ENCODE data around the gene TBXAS1.
"Not testable (repeated sequence)": the region's sequence is repeated elsewhere in the genome, so short reads cannot be mapped to it uniquely, and the experiment has no call there.

TBXAS1 gene

GRCh38 chr7:139916717-139917395 is 87.8 kb downstream of the TBXAS1 start:
- peak; percentile 58 for DNase-seq

GRCh38 chr7:139917851-139918250 is 88.8 kb downstream of the TBXAS1 start:
- DNase-seq = no peak

- DNase-seq = no peak
Observed at GRCh38 chr7:139918480-139918879, 89.4 kb downstream of the TBXAS1 start.

- no peak for DNase-seq
Observed at GRCh38 chr7:139923090-139923489, 94.0 kb downstream of the TBXAS1 start.

GRCh38 chr7:139924461-139924860 is 95.4 kb downstream of the TBXAS1 start:
- DNase-seq = no peak

- not testable (repeated sequence) for DNase-seq
Observed at GRCh38 chr7:139929221-139929620, 100.2 kb downstream of the TBXAS1 start.

GRCh38 chr7:139930286-139930965 is 101.4 kb downstream of the TBXAS1 start:
- DNase-seq = no peak

GRCh38 chr7:139931190-139931934 is 102.3 kb downstream of the TBXAS1 start:
- DNase-seq = no peak

- DNase-seq = no peak
Observed at GRCh38 chr7:139932531-139932930, 103.5 kb downstream of the TBXAS1 start.

GRCh38 chr7:139936760-139937310 is 107.8 kb downstream of the TBXAS1 start:
- no peak for DNase-seq

- no peak for DNase-seq
Observed at GRCh38 chr7:139937715-139938114, 108.7 kb downstream of the TBXAS1 start.

- no peak for DNase-seq
Observed at GRCh38 chr7:139940866-139941265, 111.8 kb downstream of the TBXAS1 start.

GRCh38 chr7:139941421-139941820 is 112.4 kb downstream of the TBXAS1 start:
- no peak for DNase-seq

- DNase-seq = no peak
Observed at GRCh38 chr7:139941866-139942265, 112.8 kb downstream of the TBXAS1 start.

GRCh38 chr7:139942636-139943035 is 113.6 kb downstream of the TBXAS1 start:
- DNase-seq = no peak

- DNase-seq = peak; percentile 54
Observed at GRCh38 chr7:139943401-139943800, 114.3 kb downstream of the TBXAS1 start.

GRCh38 chr7:139944248-139944647 is 115.2 kb downstream of the TBXAS1 start:
- peak; percentile 20 for DNase-seq

- DNase-seq = no peak
Observed at GRCh38 chr7:139946533-139946932, 117.5 kb downstream of the TBXAS1 start.

GRCh38 chr7:139947021-139947420 is 118.0 kb downstream of the TBXAS1 start:
- no peak for DNase-seq

GRCh38 chr7:139948167-139948566 is 119.1 kb downstream of the TBXAS1 start:
- no peak for DNase-seq

GRCh38 chr7:139948587-139949335 is 119.7 kb downstream of the TBXAS1 start:
- no peak for DNase-seq

- no peak for DNase-seq
Observed at GRCh38 chr7:139949629-139950028, 120.6 kb downstream of the TBXAS1 start.

Measured in DMS79 (cell line).